Cardiac muscle cell (in vitro differentiated cells and primary cell): Measurements from ENCODE around the gene ABLIM1. TPM values are rescaled to one million over a fixed set of nuclear protein-coding genes. Genes with fewer than 3 reads are reported as not detected.
A peak's percentile ranks its signal among the peaks of the same experiment; 100 is the strongest.

ENCODE experiments used
- DNase-seq, 2 donors: peaks; one replicate each; pipeline versions ENCODE4 v3.0.0 to v3.0.0-alpha.2; 2010 to 2017; ENCODE audit warnings: low read depth in 1 of 2, low spot score in 1 of 2
- H3K27ac ChIP-seq: fragments of 200-600 bp; sonication (generic); 2 replicates; pipeline ENCODE4 v1.5.1; 2016
- H3K27me3 ChIP-seq: fragments of 200-600 bp; sonication (generic); 2 replicates; pipeline ENCODE4 v1.6.0; 2016; ENCODE audit warnings: control low read depth
- H3K36me3 ChIP-seq: fragments of 200-600 bp; sonication (generic); 2 replicates; pipeline ENCODE4 v1.5.1; 2016; ENCODE audit warnings: control low read depth
- H3K4me1 ChIP-seq: fragments of 200-600 bp; sonication (generic); 2 replicates; pipeline ENCODE4 v1.8.1; 2017; ENCODE audit warnings: low read depth, mild to moderate bottlenecking, mixed run types
- H3K4me3 ChIP-seq: fragments of 200-600 bp; sonication (generic); 2 replicates; pipeline ENCODE4 v1.5.1; 2016; ENCODE audit warnings: mild to moderate bottlenecking
- H3K9me3 ChIP-seq: fragments of 200-600 bp; sonication (generic); 2 replicates; pipeline ENCODE4 v1.5.1; 2017; ENCODE audit warnings: low read depth, mild to moderate bottlenecking, control low read depth
- polyA plus RNA-seq: library from polyadenylated mRNA; unstranded; fragments of >200 nt; fragmentation: Nextera tagmentation; extraction: Ambion mirVana; gene quantifications from 2 replicates; pipeline ENCODE4 v1.2.1, GENCODE V29; 2016
- total RNA-seq: library from RNA; depleted of rRNA; stranded (reverse); fragments of >200 nt; gene quantifications from 2 replicates; pipeline ENCODE4 v1.2.3, GENCODE V29; 2016
- TF ChIP-seq, protein P1 (sequence below): IDR thresholded peaks from 2 replicates; pipeline ENCODE4 v1.5.1; 2012; ENCODE audit warnings: low read depth, mild to moderate bottlenecking, low read length

ABLIM1 gene
- total and polyA plus RNA-seq, 2 experiments from 2014 or later, result 105 to 148 TPM

DNA sequence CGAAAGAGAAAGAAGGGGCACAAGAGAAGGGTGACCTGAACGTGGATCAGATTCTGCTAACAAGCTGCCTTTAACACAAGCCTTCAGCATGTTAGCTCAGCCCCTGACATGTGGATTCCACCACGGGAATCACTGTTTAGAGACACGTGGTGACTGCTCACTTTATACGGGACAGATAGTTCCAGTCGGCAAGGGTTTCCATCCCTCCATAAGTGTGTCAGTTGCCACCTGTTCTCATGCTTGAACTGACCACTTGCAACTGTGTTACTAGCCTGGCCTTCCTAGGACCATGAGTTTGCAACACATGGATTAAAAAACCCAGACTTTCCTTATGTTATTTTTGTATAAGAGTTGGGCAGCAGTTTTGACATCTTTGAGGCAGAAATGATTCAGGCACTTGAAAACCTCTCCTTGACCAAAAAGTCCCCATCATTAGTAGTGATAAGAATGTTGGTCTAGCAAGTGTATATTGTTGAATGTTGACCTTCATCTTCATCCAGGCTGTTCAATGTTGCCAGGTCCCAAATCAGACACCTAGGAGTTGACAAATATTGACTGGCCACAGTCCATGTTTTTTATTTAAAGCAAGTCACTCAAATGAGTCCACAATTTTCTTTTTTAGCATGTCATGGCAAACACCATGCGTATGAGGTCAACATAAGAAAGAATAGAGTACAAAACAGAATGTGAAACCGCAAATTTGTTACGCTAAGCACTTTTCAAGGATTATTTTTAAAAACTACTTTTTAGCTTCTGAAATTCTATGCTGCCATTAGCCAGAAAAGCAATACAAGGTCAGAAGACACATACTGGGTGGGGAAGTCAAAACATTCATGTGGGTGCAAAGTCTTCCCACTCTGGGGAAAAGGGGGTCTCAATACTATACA lies 101.6 kb downstream of the ABLIM1 start:
- H3K27ac ChIP-seq, result no peak overlapping the region
- H3K4me3 ChIP-seq, result no peak overlapping the region
- TF ChIP-seq, protein P1, sequence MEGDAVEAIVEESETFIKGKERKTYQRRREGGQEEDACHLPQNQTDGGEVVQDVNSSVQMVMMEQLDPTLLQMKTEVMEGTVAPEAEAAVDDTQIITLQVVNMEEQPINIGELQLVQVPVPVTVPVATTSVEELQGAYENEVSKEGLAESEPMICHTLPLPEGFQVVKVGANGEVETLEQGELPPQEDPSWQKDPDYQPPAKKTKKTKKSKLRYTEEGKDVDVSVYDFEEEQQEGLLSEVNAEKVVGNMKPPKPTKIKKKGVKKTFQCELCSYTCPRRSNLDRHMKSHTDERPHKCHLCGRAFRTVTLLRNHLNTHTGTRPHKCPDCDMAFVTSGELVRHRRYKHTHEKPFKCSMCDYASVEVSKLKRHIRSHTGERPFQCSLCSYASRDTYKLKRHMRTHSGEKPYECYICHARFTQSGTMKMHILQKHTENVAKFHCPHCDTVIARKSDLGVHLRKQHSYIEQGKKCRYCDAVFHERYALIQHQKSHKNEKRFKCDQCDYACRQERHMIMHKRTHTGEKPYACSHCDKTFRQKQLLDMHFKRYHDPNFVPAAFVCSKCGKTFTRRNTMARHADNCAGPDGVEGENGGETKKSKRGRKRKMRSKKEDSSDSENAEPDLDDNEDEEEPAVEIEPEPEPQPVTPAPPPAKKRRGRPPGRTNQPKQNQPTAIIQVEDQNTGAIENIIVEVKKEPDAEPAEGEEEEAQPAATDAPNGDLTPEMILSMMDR, result no peak
- no peak for DNase-seq
- peaks cover 18% of the 10 kb centered on the region for H3K4me1 ChIP-seq
- H3K36me3 ChIP-seq, result no peaks in the 10 kb centered on the region
- no peaks in the 10 kb centered on the region for H3K9me3 ChIP-seq
- no peaks in the 10 kb centered on the region for H3K27me3 ChIP-seq

DNA sequence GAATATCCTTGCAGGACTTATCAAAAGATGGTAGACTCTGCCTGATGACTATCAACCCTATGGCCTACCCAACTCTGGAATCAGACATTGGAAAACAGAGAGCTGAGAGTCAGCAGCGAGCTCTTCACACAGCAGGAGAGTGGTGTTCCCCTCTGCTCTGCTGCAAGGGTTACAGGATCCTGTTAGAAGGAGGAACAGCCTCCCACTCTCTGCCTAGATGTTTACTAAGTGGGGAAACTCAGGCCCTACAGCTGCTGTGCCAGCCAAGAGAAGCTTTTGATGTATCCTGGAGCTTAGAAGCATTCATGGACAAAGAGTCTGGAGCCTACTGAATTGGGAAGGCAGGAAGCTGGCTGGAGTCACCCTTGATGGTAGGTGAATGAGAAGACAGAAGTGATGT lies 104.6 kb downstream of the ABLIM1 start:
- no peaks in the 10 kb centered on the region for H3K9me3 ChIP-seq
- TF ChIP-seq, protein P1, result no peak
- DNase-seq, result no peak
- peaks cover 12% of the 10 kb centered on the region for H3K4me1 ChIP-seq
- no peak overlapping the region for H3K27ac ChIP-seq
- H3K4me3 ChIP-seq, result no peak overlapping the region
- no peaks in the 10 kb centered on the region for H3K27me3 ChIP-seq
- H3K36me3 ChIP-seq, result no peaks in the 10 kb centered on the region

DNA sequence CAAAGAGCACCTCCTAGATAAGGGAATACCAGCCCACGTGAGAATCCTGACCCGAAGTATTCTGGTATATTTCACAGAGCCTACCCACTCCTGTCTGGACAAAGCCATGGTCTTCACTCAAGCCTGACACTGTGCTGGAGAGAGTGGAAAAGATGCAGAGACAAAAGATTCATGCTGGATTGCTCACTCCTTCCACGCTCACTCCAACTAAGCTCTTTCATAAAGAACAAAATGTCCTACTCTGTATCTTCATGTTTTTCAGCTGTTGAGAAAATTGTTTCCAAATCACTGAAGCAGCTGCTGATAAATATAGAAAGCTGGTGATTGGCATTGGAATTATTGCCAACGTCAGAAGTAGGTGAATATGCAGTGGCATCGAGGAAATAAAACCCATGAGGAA lies 106.0 kb downstream of the ABLIM1 start:
- H3K36me3 ChIP-seq, result no peaks in the 10 kb centered on the region
- peak overlapping the region; percentile 28 for H3K27ac ChIP-seq

DNA sequence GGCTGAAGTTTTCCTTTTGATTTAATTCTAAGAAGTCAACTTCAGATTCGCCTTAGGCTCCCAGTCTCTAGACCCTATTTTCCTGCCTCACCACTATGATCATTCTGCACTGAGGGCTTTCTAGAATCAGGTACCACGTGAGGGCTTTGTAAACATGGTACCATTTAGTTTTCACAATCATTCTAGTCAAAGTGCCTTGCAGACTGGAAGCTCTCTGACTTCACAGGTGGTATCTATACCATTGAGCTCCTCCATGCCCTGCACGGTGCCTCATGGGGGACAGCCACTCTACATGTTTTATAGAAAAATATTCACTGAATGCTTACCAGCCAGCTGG lies 106.5 kb downstream of the ABLIM1 start:
- peak overlapping the region; percentile 28 for H3K27ac ChIP-seq
- TF ChIP-seq, protein P1, result no peak

More for the DNA sequence above, 106.0 kb downstream of the ABLIM1 start:
- H3K4me3 ChIP-seq, result no peak overlapping the region
- H3K9me3 ChIP-seq, result no peaks in the 10 kb centered on the region
- DNase-seq, result no peak
- no peaks in the 10 kb centered on the region for H3K27me3 ChIP-seq
- H3K4me1 ChIP-seq, result peaks cover 12% of the 10 kb centered on the region
- TF ChIP-seq, protein P1, result no peak

DNA sequence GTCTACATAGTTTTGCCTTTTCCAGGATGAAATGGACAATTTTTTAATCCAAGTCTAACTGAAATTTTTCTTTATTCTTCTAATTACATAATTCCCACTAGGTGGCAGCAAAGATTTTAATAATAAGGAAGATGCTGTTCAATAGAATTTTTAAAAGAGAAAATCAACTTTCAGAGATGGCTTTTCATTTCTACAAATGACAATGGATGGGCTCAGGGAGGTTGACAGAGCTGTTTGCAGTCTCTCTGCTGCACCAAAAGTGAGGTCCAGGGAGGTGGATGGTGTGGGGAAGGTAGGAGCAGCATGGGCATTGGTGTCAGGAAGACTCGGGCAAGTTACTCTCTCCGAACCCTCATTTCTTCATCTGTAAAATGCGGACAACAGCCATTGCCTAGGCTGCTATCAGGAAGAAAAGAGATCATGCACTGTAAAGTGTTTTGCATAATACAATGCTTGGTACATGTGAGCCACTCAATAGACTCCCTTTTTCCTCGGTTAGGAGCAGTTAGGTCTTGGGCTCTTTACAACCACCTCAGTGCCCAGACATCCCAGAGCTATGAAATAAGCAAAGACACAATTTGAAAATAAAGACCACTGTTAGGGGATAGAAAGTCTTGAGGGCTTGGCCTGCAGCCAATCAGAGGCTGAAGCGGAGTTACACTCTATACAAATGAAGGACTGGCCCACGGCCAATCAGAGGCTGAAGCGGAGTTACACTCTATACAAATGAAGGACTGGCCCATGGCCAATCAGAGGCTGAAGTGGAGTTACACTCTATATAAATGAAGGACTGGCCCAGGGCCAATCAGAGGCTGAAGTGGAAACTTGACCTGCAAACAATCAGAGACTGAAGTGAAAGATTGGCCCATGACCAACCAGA lies 107.1 kb downstream of the ABLIM1 start:
- TF ChIP-seq, protein P1, result peak; percentile 13

More for the DNA sequence above, 106.5 kb downstream of the ABLIM1 start:
- no peaks in the 10 kb centered on the region for H3K27me3 ChIP-seq
- DNase-seq, result no peak
- no peaks in the 10 kb centered on the region for H3K9me3 ChIP-seq
- no peaks in the 10 kb centered on the region for H3K36me3 ChIP-seq
- no peak overlapping the region for H3K4me3 ChIP-seq
- peaks cover 12% of the 10 kb centered on the region for H3K4me1 ChIP-seq

More for the DNA sequence above, 107.1 kb downstream of the ABLIM1 start:
- Histone ChIP-seq H3K27me3 (no peaks in the 10 kb centered on the region), H3K9me3 (no peaks in the 10 kb centered on the region), H3K4me1 (peaks cover 12% of the 10 kb centered on the region), H3K4me3 (no peak overlapping the region), H3K27ac (peak overlapping the region; percentile 12), H3K36me3 (no peaks in the 10 kb centered on the region)
- DNase-seq, result peak; percentile 64 to 65
